ENCODE results near the gene AMOTL1.

Gene AMOTL1

DNA sequence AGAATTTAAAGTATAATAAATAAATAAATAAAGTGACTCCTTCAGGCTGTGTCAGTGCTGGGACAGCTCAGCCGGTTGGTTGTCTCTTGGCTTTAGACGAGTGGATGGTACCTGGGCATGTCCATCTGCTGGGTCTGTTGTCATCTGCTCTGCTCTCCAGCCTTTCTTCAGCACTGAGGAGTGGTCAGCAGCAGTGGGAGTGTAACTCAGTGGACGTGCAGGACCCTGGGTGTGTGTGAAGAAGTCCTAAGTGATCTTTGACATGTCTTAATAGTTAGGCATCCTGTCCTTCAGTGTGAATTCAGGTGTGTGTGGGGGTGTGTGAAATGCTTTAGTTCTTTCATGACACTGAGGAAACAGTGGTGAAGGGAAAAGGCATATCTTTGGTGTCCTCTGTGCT, 24.3 kb downstream of the AMOTL1 start:
- TF ChIP-seq, protein P1, sequence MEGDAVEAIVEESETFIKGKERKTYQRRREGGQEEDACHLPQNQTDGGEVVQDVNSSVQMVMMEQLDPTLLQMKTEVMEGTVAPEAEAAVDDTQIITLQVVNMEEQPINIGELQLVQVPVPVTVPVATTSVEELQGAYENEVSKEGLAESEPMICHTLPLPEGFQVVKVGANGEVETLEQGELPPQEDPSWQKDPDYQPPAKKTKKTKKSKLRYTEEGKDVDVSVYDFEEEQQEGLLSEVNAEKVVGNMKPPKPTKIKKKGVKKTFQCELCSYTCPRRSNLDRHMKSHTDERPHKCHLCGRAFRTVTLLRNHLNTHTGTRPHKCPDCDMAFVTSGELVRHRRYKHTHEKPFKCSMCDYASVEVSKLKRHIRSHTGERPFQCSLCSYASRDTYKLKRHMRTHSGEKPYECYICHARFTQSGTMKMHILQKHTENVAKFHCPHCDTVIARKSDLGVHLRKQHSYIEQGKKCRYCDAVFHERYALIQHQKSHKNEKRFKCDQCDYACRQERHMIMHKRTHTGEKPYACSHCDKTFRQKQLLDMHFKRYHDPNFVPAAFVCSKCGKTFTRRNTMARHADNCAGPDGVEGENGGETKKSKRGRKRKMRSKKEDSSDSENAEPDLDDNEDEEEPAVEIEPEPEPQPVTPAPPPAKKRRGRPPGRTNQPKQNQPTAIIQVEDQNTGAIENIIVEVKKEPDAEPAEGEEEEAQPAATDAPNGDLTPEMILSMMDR (IDR thresholded peaks at IDR 0.05; ENCODE audit: insufficient read depth, missing control alignments), result no peak
- no peak for FAIRE-seq
- no peak for DNase-seq (ENCODE audit: insufficient read length, low spot score)

DNA sequence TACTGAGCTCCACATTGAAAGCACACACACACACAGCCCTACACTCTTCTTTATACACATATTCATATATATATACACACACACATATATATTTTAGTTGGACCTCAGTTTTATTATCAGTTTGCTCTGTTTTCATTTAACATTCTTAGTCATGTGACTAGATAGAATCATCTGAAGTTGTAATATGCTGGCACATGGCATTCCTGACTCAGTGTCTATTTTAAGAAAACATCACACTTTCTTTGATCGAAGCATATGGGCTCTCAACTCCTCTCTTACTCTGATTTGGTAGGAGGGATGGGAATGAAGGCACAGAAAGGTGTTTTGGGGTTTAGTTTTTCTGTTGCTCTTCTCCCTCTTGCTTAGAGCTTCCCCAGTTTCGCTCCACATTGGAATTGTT, 24.8 kb downstream of the AMOTL1 start:
- no peak for FAIRE-seq
- no peak for DNase-seq (ENCODE audit: insufficient read length, low spot score)
- TF ChIP-seq, protein P1 (IDR thresholded peaks at IDR 0.05; ENCODE audit: insufficient read depth, missing control alignments), result no peak

DNA sequence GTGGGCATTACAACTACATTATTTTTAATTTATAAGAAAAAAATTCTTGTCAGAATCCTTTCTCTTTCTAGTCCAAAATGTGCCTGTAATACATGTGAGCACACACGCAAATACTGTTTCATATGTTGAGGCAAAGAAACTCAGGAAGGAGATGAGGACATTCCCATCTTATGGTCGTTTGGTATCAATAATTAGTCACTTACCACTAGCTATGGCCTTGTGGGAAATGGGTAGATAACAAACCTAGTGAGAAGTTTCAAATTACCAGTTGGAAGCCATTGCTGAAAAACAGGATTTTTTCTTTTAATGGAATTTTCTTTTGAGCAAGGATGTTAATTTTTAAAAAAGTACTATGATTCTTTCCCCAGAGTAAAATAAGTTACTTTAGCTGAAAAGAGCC, 25.7 kb downstream of the AMOTL1 start:
- TF ChIP-seq, protein P1 (IDR thresholded peaks at IDR 0.05; ENCODE audit: insufficient read depth, missing control alignments), result no peak
- DNase-seq (ENCODE audit: insufficient read length, low spot score), result no peak
- FAIRE-seq, result no peak

DNA sequence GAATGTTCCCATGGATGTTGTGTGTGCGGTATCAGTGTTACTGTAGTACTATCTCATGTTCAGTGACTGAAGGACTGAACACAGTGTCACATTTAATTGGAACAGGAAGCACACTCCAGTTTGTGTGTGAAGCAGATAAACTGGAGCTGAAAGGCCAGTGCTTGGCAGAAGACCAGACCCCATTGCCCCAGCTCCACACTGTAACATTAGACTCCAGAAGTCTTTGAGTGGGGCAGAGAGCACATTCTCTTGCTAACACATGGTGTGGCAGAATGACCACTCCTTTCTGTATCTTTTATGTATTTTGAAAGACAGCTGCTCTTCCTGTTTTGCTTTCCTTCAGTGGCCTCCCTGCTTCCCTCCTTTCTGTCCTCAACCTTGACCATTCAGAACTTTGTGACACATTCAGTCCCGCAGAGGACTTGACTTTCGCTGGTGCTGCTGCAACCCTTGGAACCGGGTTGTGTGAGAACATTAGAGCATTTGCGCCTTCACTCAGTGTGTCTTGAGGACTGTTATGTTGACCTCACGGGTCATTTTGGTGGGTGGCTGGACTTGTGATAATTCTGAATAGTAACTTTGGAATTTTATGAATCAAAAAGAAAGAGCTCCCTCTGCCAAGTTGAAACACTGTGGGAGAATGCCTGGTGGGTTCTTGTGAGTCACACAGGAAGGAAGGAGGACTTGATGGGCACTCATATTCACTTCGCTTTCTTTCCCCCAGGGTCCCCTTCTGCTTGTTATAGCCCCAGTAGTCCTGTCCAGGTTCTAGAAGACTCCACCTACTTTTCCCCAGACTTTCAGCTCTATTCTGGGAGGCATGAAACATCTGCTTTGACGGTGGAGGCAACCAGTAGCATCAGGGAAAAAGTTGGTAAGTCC, 26.4 kb downstream of the AMOTL1 start:
- no peak for FAIRE-seq

DNA sequence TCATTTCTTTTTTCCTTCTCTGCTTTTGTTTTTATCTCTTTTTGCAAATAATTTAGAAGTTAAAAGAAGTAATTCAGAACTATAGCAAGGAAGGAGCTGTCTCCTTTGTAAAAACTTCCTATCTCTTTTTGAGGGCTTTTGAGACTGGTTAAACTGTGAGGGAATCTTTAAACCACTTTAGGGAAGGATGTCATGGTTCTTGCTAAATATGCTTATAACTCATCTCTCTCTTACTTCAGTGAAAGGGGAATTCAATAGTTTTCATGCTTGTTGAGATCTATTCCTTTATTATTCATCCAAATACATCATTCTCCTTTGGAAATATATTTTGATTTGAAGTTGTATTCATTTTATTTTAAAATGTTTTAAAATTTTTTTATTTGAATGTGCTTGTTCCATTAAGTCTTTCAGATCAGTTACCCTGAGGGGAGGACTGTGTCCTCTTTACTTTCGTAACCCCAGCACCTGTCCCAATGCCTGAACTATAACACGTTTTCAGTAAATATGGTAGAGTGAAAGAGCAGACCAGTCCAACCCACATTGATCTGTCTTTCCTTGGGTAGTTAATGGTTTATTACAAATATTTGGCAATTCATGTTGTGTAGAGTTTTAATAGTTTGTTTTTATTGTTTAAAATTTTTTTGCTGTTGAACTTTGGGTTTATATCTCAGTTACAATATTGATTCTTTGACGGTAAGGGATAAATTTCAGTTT, 27.5 kb downstream of the AMOTL1 start:
- DNase-seq (ENCODE audit: insufficient read length, low spot score) (no peak), FAIRE-seq (no peak)
- TF ChIP-seq, protein P1 (IDR thresholded peaks at IDR 0.05; ENCODE audit: insufficient read depth, missing control alignments), result no peak

More for the DNA sequence above, 26.4 kb downstream of the AMOTL1 start:
- TF ChIP-seq, protein P1 (IDR thresholded peaks at IDR 0.05; ENCODE audit: insufficient read depth, missing control alignments), result no peak
- no peak for DNase-seq (ENCODE audit: insufficient read length, low spot score)

DNA sequence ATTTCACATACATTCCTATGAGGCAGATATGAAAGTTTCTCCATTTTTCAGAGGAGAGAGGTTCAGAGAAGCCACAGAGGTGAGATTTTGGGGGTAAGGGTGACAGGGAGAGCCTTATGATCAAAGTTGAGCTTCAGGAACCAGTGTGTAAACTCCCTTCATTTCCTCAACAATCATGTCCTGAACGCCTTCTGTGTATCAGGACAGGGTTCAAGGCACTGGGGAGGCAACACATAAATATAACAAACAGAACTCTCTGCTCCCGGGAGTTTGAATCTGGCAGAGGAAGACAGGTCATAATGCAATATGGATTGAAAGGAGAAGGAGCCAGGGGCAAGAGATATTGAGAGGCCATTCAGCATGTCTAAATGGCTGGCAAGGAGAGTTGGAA, 28.0 kb downstream of the AMOTL1 start:
- DNase-seq (ENCODE audit: insufficient read length, low spot score) (no peak), FAIRE-seq (no peak)
- TF ChIP-seq, protein P1 (IDR thresholded peaks at IDR 0.05; ENCODE audit: insufficient read depth, missing control alignments), result no peak

DNA sequence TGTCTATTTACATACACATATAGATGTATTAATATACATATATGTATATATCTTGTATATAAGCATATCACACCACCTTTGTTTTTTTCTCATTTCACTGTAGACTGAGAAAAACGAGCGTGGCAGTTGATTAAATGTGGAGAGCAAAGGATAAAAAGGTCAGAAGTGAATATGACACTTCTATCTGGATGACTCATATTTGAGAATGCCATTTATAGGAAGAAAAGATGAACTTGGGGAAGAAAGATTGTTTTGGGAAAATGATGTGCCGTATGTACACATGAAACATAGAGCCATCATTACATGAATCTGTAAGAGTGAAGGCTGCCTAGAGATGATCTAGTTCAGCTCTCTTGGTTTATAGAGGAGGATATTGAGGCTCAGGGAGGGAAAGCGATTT, 28.7 kb downstream of the AMOTL1 start:
- FAIRE-seq (no peak), DNase-seq (ENCODE audit: insufficient read length, low spot score) (no peak)
- TF ChIP-seq, protein P1 (IDR thresholded peaks at IDR 0.05; ENCODE audit: insufficient read depth, missing control alignments), result no peak
